ENCODE results near the gene GSG1L.
"Not testable (repeated sequence)": the region's sequence is repeated elsewhere in the genome, so short reads cannot be mapped to it uniquely, and the experiment has no call there.

GSG1L gene

DNA sequence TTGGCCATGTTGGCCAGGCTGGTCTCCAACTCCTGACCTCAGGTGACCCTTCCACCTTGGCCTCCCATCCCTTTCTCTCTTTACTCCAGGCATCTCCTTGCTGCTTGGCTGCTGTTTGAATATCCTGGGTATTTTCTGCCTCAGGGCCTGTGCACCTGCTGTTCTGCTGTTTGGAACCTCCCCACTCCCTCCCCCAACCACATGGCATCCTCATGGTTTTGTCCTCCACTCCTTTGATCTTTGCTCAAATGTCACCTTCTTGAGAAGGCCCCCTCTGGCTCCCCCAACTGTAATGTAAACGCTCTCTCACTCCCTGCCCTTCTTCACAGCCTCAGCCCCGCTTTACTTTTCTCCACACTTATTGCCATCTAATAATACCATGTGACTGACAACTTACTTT lies 152.0 kb downstream of the GSG1L start:
- no peak for DNase-seq

GRCh38 chr16:27907457-27907972 lies 156.0 kb downstream of the GSG1L start:
- DNase-seq, result no peak

DNA sequence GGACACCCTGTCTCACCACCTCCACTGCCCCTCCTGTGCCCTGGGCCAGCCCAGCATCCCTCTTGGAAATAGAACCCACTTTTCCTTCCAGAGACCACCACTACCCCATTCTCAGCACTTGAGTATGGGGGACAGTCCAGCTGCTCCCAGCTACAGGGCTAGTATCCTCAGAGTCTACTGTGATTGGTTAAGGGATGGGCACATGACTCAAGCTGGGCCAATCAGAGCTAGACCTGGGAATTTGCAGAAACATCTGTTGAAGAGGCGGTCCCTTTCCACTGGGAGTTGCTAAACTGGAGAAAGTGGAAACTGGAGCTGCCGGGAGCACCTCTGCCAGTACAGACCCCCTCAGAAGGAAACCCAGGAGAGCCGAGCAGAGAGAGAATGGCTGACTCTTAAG lies 156.6 kb downstream of the GSG1L start:
- DNase-seq, result no peak

- no peak for DNase-seq
Observed at GRCh38 chr16:27903046-27903655, 160.4 kb downstream of the GSG1L start.

DNA sequence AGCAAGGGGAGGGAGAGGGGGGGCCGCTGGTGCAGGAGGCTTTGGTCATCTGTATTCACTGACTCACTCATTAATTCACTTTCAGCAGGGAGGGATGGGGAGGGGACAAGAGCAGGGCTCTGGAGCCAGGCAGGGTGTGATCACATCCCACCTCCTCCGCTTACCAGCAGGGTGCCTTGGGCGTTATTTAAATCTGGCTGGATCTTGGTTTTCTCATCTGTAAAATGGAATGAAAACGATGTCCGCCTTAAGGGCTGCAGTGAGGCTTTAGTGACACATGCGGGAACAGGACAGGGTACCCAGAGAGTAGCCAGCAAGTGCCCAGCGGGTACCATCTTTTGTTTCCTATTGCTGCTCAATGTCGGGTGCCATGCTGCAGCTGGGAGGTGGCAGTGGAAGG lies 161.0 kb downstream of the GSG1L start:
- no peak for DNase-seq

GRCh38 chr16:27901956-27902355 lies 161.6 kb downstream of the GSG1L start:
- DNase-seq, result no peak

DNA sequence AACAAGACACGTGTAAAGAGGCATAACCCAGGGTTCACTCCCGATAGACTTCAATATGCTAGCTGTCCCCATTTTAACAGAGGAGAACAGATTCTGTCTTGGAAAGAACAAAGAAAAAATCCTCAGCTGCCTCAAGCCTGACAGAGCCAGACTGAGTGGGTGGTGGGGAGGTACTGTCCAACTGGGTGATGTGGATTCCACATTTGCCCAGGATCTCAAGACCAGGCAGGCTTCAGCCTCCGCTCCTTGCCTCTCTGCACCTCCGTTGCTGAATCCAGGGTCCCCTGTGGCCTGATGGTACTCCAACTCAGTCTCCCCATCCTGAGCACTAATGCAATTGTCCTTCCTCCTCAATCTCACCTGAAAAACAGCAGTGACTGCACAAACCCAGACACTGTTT lies 163.8 kb downstream of the GSG1L start:
- DNase-seq, result no peak

DNA sequence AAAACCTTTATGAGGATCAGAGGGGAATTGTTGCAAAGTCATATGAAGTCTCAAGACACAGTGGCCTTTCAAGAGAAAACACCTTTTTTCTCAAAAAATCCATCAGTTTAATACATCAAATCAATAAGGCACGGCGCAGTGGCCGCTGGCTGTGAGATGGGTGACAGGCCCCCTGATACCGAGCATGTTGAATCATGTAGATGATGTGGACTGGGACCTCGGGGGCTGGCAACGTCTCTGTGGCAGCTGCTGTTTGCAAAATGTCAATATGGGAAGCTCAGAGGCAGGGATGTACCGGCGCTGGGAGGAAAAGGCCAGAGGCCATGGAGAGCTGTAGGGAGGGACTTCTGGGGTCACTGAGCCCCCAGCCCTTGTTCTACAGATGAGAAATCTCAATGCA lies 169.1 kb downstream of the GSG1L start:
- no peak for DNase-seq

DNA sequence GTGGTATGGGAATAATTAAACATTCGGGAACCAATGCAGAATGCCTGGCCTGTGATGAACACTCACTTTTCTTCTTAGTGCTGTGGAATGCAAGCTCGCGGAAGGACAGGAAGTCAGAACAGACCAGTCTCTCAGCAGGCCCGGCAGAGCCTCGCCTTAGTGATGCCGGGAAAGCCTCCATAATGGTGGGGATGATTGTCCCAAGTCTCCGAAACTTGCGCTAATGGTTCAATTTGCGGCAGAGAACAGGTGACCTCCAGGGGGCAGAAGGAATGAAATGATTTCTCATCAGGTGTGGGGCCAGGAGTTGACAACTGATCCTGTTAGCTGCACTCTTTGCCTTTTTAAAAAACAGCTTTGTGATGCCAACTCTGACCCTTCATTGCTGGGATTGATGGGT lies 170.6 kb downstream of the GSG1L start:
- no peak for DNase-seq

- no peak for DNase-seq
Observed at GRCh38 chr16:27890866-27891265, 172.6 kb downstream of the GSG1L start.

DNA sequence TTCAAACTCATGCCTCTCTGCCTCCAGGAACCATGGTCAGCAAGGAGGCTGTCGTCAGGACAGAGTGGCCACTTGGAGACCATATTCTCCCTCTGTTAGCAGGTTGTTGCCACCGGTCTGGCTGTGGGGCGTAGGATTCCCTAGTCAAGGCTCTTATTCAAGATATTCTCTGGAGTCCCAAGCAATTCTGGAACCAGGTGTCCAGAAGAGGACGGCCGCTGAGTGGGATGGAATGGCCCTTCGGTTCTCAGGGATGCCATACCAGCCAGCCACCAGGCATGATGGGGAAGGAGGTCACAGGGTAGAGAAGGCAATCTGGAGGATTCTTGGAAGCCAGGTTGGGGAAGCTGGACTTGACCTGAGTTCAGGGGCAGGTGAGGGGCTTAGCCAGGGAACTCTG lies 173.5 kb downstream of the GSG1L start:
- DNase-seq, result no peak

- no peak for DNase-seq
Observed at GRCh38 chr16:27883576-27883975, 179.9 kb downstream of the GSG1L start.

GRCh38 chr16:27880287-27880686 lies 183.2 kb downstream of the GSG1L start:
- DNase-seq, result no peak

- no peak for DNase-seq
Observed at GRCh38 chr16:27879601-27880247, 183.8 kb downstream of the GSG1L start.

GRCh38 chr16:27872627-27873026 lies 190.9 kb downstream of the GSG1L start:
- not testable (repeated sequence) for DNase-seq

DNA sequence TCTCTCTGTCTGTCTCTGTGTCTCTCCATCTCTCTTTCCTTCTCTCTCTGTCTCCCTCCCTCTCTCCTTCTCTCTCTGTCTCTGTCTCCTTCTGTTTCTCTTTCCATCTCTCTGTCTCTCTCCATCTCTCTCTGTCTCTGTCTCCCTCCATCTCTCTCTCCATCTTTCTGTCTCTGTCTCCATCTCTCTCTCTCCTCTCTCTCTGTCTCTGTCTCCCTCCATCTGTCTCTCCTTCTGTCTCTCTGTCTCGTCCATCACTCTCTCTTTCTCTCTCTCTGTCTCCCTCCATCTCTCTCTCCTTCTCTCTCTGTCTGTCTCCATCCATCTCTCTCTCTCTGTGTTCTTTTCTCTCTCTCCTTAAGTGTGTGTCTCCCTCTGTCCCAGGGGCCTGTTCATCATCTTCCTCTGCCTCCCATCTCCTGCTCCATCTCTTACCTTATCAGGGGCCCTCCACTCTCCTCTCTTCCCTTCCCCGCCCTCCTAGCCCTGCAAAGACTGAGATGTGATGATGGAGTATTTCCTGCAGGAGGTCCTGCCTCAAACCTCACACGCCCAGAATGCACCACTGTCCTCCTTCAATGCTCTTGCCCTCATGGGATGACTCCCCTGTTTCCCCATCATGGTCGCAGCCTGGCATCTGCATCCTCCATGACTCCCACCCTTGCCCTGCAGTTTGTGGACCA lies 193.3 kb downstream of the GSG1L start:
- no peak for DNase-seq

DNA sequence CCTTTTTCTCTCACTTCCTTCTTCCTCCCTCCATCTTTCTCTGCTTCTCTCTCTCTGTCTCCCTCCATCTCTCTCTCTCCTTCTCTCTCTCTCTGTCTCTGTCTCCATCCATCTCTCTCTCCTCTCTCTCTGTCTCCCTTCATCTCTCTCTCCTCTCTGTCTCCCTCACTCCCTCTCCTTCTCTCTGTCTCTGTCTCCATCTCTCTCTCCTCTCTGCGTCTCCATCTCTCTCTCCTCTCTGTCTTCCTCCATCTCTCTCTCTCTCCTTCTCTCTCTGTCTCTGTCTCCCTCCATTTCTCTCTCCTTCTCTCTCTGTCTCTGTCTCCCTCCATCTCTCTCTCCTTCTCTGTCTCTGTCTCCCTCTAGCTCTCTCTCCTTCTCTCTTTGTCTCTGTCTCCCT lies 194.1 kb downstream of the GSG1L start:
- DNase-seq, result no peak

GRCh38 chr16:27868180-27868579 lies 195.3 kb downstream of the GSG1L start:
- DNase-seq, result no peak

- peak in 47 of 56 donors; percentile 4 to 76 (median 36) for DNase-seq
Observed at GRCh38 chr16:27867122-27868110, 196.1 kb downstream of the GSG1L start.

GRCh38 chr16:27863377-27863776 lies 200.1 kb downstream of the GSG1L start:
- DNase-seq, result no peak

GRCh38 chr16:27862953-27863352 lies 200.6 kb downstream of the GSG1L start:
- DNase-seq, result no peak
